ENCODE measurements around the gene CDK14.
"Not testable (repeated sequence)": the region's sequence is repeated elsewhere in the genome, so short reads cannot be mapped to it uniquely, and the experiment has no call there.

Gene CDK14

DNA sequence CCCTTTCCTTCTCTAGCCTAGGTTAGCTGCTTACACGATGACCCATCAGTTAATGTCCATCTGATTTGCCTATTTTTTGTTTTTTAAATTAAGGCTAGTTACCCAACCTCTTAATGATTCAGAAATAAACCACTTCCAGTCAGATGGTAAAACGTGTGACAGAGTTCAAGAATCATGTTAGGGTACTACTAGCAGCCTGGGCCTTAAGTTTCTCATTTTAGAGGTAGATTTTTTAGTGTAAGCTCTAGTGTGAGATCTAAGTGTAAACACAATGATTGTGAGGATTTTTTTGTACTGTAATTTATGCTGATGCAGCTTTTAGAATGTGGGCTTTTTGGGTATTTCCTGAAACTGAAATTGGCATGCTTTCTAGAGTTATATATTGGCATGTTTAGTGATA is 130.0 kb downstream of the CDK14 start:
- no peak for DNase-seq

DNA sequence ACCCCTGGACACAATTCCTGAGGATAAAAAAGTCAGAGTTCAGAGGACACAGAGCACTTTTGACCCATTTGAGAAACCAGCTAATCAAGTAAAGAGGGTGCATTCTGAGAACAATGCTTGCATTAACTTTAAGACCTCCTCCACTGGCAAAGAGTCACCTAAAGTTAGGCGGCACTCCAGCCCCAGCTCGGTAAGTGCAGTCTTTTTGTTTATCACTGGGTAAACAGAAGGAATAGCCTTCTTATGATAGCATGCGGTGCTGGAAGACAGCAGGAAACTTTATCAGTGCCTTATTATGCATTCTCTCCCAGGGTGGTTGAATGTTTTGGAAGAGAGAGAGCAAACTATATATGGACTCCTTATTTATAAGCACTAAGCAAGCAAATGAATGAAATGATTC is 130.5 kb downstream of the CDK14 start:
- DNase-seq, result no peak

DNA sequence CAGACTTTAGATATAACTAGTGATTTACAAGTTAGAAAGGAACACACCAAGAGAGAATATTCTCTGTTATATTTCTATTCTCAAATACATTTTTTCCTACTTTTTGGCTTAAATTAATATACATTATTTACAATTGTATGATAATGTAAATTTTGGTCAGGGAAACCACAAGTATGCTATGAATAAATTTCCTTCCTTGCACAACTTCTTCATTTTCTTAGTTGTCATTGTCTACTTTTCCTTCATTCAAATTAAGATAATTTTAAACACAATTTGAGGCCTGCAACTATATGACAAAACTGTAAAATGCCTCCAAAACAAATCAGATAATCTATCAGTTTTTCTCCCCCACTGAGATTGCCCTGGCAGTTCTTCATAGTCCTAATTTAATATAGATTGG is 131.3 kb downstream of the CDK14 start:
- DNase-seq, result no peak

DNA sequence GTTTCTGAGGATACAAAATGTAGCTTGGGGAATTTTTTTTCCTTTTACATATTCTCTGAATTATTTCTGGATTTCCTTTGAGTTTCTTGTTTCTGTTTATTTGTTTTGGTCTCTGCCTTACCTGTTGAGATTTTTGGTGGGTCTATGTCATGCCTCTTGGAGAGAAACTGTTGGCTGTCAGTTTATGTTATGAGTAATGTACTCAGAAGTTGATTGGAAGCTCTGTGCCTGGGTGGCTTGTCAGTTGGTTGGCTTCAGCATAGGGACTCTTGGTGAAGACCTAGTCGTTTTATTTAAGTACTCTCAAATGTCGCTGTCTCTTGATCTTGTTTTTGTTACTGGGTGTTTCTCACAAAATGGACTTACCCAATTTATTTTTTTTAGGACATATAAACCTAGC is 132.4 kb downstream of the CDK14 start:
- no peak for DNase-seq

DNA sequence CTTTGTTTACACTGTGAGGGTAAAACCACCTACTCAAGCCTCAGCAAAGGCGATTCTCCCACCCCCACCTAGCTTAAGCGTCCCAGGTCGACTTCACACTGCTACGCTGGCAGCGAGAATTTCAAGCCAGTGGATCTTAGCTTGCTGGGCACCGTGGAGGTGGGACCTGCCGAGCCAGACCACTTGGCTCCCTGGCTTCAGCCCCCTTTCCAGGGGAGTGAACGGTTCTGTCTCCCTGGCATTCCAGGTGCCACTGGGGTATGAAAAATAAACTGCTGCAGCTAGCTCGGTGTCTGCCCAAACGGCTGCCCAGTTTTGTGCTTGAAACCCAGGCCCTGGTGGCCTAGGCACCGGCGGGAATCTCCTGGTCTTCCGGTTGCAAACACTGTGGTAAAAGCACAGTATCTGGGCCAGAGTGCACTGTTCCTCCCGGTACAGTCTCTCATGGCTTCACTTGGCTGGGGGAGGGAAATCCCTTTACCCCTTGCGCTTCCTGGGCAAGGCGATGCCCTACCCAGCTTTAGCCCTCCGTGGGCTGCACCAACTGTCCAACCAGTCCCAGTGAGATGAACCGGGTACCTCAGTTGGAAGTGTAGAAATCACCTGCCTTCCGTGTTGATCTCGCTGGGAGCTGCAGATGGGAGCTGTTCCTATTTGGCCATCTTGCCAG is 139.6 kb downstream of the CDK14 start:
- DNase-seq, result not testable (repeated sequence)

DNA sequence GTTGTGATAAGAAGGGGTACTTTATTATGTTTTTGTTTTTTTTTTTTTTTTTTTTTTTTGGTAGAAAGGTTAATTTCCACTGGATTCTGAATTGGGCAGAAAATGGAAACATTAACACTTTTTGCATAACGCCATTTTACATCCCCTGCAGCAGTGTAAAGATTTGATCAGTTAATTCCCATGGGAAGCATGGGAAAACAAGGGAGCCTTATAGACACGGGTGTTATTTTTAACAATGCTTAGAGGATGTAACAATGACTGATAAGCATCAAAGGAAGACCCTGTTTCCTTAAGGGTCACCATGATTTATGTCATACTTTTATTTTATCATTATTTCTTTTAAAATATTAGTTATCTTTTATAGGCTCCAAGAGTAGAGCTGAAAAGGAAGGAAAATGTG is 140.2 kb downstream of the CDK14 start:
- no peak for DNase-seq

DNA sequence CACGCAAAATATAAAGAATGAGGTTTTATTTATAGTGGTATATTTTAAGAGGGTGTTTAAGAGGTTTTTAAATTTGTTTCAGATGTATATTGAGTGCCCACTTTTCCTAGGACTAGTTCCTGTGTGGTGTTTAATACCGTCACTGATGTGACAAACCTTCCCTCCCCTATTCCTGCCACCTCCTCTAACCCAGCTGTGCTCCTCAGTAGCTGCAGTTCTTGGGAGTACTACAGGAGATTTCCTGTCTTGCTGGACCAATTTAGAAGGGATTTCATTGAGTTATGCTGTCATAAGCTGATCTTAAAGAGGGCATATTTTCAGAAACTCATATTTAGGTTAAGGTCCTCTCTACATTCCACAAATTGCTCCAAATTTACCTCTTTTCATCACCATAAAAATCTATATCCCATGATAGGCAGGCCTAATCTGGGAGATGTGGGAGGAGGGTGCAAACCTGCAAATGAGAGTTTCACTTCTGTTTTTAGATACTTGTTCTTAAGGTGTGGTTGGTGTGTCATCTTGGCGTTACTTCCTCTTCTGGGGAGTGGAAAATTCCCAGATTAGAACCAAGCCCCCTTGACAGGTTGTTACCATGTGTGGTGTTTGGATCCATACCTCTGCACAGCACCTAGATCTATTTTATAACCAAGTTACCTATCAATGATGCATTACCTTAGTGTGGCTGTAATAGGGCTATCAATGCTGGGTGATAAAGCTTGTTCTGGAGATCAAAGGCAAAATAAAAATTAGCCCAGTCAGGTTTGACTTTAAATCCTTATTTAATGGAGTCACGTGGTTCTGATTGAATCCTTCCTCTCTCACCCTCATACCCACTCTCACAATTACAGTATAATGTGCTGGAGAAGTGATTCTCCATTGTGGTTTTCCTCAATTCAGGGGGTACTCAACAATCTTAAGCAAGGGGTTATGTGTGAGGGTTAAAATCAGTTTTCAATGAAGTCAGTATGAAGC is 141.1 kb downstream of the CDK14 start:
- DNase-seq, result no peak

DNA sequence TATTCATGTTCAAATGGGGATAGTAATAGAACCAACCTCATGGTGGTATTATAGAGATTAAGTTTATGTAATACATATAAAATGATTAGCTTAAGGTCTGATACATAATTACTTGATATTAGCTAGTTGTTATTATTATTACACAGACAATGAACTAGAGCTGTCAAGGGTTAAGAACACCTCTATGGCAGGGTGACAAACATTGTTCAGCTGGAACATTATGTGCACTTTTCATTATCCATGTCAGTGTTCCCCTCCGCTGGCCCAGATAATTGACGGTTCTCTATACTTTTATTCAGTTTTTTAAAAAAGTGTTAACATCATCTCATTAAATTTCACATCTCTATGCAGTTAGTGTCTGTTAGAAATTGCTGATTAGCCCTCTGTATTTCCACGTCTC is 142.1 kb downstream of the CDK14 start:
- DNase-seq, result no peak

DNA sequence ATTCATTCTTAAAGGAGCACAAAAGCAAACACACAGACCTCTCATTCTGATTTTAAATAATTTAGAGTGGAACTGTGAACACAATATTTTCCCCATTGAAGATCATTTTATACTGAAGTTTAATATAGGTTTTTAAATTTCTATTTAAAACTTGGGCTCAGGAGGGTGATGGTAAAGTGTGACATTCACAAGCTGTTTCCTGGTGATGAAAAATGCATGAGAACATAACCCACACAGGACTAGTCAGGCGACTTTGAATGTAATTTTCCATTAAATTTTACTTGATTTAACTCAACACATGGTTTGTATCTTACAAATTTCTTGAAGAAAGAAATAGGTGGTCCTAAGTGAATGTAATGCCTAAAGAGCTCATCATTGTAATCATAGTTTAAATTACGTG is 143.6 kb downstream of the CDK14 start:
- no peak for DNase-seq

DNA sequence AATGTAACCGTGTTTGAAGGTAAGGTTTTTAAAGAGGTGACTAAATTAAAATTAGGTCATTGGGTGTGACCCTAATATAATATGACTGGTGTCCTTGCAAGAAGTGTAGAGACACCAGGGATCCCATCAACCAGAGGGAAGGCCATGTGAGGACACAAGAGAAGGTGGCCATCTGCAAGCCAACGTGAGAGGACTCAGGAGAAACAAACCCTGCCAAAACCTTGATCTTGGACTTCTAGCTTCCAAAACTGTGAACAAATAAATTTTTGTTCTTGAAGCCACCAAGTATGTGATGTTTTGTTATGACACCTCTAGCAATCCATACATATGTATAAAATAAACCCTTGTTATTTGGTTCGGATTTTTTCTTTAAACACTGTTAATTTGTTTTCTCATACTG is 144.3 kb downstream of the CDK14 start:
- no peak for DNase-seq

DNA sequence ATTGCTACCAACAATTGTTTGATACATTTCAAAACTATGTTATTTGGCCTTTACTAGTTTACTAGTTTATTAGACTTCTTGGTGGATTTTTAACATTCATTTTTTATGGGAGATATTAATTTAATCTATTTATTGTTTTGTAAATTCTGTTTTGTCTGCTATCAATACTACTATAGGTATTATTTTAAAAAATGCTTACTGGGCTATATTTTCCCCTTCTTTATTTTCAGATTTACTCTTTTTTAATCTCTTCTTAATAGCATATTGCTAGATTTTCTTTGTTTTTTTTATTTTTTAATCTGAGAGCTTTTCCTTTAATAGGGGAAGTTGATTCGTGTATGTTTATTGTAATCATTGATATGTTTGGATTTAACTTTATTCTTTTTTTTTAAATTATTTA is 147.5 kb downstream of the CDK14 start:
- DNase-seq, result no peak

DNA sequence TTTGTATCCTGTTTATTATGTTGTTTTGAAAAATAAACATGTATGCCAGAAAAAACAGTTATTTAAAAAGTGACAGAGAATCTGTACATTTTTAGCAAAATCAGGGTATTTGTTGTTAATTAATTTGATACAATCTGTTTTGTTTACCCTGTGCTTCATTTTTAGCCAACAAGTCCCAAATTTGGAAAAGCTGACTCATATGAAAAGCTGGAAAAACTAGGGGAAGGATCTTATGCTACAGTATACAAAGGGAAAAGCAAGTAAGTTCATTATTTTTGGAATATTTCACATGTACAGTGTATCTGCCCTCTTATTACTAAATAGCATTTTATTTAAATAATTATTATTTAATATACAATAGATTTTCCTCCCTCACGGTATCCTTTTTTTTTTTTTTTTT is 151.4 kb downstream of the CDK14 start:
- no peak for DNase-seq

DNA sequence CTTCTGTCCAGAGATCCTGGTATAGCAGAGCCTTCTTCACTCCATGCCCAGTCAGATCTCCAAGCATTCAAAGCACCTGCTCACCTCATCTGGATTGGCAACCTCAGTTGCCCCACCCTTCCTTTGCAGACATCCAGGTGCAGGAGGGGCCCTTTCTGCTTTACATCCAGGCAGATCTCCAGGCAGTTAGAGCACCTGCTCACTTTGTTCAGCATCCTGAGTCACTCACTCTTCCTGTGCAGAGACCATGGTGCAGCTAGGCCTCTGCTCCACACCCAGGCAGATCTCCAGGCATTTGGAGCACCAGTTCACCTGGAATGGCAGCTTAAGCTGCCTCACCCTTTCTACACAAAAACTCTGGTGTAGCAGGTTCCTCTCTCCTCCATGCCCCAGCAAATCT is 153.1 kb downstream of the CDK14 start:
- DNase-seq, result no peak

DNA sequence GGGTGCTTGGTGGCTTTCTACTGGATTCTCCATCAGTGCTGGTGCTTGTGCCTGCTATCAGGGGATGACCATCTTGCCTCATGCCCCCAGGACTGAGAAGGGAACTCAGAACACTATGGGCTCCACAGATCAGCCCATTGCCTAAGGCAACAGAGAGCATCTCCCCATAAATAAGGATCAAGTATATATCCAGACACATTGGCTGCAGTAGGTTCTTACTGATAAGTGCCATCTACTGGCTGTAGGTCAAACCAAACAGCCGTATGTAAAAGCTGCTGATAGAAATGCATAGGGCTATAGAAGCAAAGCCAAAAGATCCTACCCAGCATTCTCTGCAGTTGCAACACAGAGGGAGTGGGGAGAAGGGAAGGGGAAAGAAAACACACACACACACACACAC is 153.7 kb downstream of the CDK14 start:
- DNase-seq, result no peak

DNA sequence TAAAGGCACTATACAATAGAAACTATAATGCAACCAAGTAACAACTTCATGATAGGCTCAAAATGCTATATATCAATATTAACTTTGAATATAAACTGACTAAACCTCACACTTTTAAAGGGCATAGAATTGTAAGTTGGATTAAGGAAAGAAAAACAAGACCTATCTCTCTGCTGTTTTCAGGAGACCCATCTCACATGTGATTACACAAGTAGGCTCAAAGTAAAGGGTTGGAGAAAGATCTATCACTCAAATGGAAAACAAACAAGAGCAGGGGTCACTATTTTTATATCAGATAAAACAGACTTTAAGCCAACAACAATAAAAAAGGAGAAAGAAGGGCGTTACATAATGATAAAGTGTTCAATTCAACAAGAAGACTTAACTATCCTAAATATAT is 155.5 kb downstream of the CDK14 start:
- no peak for DNase-seq

DNA sequence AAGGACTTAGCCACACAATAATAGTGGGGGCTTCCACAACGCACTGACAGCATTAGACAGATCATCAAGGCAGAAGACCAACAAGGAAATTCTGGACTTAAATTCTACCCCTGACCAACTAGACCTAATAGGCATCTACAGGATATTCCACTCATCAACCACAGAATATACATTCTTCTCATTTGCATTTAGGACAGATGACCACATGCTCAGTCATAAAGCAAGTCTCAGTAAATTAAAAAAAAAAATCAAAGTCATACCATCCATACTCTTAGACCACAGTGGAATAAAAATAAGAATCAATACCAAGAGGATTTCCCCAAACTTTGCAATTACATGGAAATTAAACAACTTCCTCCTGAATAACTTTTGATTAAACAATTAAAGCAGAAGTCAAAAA is 155.9 kb downstream of the CDK14 start:
- DNase-seq, result no peak

DNA sequence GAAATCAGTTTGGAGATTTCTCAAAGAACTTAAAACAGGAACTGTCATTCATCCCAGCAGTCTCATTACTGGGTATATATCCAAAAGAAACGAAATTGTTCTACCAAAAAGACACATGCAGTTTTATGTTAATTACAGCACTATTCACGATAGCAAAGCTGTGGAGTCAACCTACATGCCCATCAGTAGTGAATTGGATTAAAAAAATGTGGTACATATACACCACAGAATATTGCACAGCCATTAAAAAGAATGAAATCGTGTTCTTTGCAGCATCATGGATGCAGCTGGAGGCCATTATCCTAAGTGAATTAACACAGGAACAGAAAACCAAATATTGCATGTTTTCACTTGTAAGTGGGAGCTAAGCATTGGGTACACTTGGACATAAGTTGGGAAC is 158.9 kb downstream of the CDK14 start:
- no peak for DNase-seq

DNA sequence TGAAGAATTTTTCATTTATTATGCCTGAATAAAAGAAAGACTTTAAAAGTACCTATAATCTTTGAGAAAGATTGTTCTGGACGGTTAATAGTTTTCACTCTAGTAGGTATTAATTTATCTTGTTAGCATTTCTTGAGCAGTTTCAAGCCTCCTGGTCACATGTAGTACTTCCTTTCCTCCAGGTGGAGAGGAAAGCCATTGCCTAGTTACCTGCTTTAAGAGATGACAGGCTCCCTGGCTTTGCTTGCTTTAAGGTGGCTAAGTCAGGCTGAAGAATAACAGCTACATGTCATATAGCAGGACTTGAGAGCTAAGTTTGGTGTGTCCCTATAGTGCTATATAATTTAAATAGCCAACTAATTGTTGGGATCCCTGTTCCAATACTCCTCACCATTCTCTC is 160.2 kb downstream of the CDK14 start:
- no peak for DNase-seq

DNA sequence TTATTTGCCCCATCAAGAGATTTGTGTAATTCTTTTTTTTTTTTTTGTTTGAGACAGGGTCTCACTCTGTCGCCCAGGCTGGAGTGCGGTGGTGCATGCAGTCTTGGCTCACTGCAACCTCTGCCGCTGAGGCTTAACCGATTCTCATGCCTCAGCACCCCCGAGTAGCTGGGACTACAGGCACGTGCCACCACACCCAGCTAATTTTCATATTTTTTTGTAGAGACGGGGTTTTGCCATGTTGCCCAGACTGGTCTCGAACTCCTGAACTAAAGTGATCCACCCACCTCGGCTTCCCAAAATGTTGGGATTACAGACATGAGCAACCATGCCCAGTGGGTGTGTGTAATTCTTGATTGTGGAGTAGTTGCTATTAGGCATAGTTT is 161.4 kb downstream of the CDK14 start:
- DNase-seq, result not testable (repeated sequence)

DNA sequence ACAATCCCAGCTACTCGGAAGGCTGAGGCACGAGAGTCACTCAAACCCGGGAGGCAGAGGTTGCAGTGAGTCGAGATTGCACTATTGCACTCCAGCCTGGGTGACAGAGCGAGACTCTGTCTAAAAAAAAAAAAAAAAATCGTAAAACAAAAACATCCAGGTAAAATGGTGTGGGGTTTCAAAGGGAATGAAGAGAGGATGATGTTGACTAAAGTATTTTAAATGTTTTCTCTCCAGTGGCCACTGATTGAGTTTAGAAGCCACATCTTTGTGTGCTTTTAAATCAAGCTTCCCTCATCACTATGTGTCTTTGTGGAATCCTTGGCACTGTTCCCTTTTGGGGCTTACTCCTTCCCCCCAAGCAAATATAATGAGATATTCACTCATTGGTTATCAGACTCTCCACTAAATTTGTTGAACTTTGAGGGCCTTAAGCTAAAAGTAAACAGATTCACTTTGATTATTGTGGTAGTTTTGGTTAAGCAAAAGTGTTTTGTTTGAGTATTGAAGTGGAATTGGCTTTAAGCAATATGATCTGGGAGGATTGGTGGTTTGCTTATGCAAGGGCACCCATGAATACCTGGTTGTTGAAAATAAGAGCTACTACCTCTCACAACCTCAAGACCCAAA is 162.9 kb downstream of the CDK14 start:
- no peak for DNase-seq

DNA sequence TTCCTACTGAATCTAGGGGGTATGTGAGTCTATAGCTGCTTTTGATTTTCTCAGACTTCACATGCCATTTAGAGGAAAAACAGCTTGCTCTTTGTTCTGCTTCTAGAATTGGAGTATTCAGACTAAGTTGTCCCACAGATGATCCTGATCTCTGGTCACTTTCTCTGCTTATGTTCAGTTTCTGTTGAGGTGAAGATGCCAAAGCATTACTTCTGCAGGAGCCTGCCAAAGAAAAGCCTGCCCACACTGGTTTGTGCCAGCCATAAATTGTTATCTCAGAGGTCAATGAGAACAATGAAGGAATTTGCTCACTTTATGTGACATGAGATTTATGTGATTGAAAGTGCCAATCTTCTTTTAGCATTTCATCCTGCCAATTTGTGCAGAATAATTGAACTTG is 163.6 kb downstream of the CDK14 start:
- no peak for DNase-seq

DNA sequence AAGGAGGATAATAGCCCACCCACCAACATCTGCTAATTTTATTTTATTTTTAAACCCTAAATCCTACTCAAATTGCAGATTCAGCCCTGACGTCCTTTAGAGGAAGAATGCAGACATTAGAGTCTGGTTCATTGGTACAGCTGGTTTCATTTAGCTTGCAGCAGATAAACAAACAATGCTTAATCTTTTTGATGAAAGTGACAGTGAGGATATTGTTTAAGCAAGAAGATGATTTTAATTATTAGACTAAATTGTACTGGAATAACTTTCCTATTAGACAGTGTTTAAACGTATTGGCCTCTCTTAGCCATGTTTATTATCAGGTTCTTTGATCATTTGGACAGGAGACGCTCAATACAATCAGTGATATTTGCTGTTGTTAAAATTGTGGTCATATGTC is 164.8 kb downstream of the CDK14 start:
- DNase-seq, result no peak

DNA sequence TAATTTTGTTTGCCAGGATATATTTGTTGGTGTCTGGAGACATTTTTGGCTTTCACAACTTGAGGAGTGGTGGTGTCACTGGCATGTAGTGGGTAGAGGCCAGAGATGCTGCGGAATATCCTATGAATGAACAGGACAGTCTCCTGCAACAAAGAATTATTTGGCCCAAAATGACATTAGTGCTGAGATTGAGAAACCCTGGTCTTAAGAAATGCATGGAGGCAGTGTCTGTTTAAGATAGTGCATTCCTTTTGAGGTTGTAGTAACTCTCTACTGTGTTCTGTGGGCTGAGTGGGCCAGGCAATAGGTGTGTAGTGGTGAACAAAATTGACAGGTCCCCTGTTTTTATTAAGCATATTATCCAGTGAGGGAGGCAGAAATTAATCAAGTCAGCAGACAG is 165.5 kb downstream of the CDK14 start:
- DNase-seq, result no peak

DNA sequence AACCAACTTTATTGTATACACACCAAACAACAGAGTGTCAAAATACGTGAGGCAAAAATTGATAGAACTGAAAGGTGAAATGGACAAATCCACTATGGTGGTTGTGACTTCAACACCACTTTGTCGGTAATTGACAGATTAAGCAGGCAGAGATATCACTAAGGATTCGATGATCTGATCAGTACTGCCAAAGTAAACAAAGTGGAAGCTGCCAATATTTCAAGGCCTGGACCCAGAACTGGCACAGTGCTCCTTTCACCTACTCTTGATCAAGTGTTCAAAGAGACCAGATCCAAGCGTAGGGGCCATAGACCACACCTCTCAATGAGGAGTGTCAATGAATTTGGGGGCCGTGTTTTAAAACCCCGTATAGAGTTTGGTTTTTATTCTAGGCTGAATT is 167.0 kb downstream of the CDK14 start:
- no peak for DNase-seq

Data from activated CD8-positive, alpha-beta memory T cell treated with anti-CD3 and anti-CD28 coated beads, Interleukin-2, amount 50 U/mL, for 4 hours (primary cell).